Measurements from ENCODE around the gene COL12A1.

DNA sequence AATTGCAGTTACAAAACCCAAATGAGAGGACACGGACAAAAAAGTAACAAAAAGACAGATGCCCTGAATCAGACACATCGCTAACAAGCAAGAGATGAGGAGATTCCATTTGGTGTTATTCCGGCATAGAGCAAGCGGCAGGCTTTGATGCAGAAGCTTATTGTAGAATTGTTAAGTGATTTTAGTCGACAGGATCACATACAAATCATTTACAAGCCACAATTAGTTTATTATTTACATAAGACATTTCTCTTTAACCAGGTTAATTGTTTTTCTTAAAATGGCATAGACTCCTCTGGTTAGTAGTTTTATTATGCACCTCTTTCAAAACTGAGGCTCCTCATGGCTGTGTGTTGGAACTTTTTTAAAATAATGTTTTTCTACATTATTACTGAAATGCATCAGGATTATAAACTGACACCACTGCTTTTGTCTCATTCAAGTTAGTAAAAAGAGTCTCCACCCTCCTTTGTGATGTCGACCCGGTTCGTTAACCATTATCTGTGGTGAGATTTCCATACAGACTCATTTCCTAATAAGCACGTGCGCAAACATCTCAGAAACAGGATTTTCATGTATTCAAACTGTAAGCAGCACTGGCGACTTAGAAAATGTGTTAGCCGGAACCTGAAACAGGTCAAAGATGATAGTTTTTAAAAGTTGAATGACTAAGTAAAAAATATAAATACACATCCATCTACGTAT is 119.8 kb downstream of the COL12A1 start:
- TF ChIP-seq, protein P1, sequence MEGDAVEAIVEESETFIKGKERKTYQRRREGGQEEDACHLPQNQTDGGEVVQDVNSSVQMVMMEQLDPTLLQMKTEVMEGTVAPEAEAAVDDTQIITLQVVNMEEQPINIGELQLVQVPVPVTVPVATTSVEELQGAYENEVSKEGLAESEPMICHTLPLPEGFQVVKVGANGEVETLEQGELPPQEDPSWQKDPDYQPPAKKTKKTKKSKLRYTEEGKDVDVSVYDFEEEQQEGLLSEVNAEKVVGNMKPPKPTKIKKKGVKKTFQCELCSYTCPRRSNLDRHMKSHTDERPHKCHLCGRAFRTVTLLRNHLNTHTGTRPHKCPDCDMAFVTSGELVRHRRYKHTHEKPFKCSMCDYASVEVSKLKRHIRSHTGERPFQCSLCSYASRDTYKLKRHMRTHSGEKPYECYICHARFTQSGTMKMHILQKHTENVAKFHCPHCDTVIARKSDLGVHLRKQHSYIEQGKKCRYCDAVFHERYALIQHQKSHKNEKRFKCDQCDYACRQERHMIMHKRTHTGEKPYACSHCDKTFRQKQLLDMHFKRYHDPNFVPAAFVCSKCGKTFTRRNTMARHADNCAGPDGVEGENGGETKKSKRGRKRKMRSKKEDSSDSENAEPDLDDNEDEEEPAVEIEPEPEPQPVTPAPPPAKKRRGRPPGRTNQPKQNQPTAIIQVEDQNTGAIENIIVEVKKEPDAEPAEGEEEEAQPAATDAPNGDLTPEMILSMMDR (IDR thresholded peaks at IDR 0.05 in 2 of 3, conservative IDR thresholded peaks at IDR 0.05 in 1 of 3; ENCODE audit: control insufficient read depth in 2 of 3, extremely low read depth in 1 of 3, insufficient read depth in 1 of 3, low read depth in 3 of 3, low read length in 3 of 3), result no peak
- no peak for TF ChIP-seq ZNF24 (IDR thresholded peaks at IDR 0.05)
- no peak for TF ChIP-seq BCL11A (IDR thresholded peaks at IDR 0.05; ENCODE audit: low read depth, low read length)
- TF ChIP-seq FOXK2 (IDR thresholded peaks at IDR 0.05), result no peak
- TF ChIP-seq MEF2A (IDR thresholded peaks at IDR 0.05; ENCODE audit: insufficient read depth, low read depth, low read length), result no peak
- no peak for TF ChIP-seq RAD21 (IDR thresholded peaks at IDR 0.05; ENCODE audit: insufficient read depth, low read depth, low read length)
- TF ChIP-seq, protein P2, sequence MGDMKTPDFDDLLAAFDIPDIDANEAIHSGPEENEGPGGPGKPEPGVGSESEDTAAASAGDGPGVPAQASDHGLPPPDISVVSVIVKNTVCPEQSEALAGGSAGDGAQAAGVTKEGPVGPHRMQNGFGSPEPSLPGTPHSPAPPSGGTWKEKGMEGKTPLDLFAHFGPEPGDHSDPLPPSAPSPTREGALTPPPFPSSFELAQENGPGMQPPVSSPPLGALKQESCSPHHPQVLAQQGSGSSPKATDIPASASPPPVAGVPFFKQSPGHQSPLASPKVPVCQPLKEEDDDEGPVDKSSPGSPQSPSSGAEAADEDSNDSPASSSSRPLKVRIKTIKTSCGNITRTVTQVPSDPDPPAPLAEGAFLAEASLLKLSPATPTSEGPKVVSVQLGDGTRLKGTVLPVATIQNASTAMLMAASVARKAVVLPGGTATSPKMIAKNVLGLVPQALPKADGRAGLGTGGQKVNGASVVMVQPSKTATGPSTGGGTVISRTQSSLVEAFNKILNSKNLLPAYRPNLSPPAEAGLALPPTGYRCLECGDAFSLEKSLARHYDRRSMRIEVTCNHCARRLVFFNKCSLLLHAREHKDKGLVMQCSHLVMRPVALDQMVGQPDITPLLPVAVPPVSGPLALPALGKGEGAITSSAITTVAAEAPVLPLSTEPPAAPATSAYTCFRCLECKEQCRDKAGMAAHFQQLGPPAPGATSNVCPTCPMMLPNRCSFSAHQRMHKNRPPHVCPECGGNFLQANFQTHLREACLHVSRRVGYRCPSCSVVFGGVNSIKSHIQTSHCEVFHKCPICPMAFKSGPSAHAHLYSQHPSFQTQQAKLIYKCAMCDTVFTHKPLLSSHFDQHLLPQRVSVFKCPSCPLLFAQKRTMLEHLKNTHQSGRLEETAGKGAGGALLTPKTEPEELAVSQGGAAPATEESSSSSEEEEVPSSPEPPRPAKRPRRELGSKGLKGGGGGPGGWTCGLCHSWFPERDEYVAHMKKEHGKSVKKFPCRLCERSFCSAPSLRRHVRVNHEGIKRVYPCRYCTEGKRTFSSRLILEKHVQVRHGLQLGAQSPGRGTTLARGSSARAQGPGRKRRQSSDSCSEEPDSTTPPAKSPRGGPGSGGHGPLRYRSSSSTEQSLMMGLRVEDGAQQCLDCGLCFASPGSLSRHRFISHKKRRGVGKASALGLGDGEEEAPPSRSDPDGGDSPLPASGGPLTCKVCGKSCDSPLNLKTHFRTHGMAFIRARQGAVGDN (IDR thresholded peaks at IDR 0.05), result no peak
- TF ChIP-seq, protein P3, sequence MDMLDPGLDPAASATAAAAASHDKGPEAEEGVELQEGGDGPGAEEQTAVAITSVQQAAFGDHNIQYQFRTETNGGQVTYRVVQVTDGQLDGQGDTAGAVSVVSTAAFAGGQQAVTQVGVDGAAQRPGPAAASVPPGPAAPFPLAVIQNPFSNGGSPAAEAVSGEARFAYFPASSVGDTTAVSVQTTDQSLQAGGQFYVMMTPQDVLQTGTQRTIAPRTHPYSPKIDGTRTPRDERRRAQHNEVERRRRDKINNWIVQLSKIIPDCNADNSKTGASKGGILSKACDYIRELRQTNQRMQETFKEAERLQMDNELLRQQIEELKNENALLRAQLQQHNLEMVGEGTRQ (IDR thresholded peaks at IDR 0.05; ENCODE audit: borderline replicate concordance, low read depth, low read length), result no peak
- TF ChIP-seq EZH2 (IDR thresholded peaks at IDR 0.05; ENCODE audit: borderline replicate concordance, control insufficient read depth, low read depth, low read length), result no peak
- TF ChIP-seq, protein P4, sequence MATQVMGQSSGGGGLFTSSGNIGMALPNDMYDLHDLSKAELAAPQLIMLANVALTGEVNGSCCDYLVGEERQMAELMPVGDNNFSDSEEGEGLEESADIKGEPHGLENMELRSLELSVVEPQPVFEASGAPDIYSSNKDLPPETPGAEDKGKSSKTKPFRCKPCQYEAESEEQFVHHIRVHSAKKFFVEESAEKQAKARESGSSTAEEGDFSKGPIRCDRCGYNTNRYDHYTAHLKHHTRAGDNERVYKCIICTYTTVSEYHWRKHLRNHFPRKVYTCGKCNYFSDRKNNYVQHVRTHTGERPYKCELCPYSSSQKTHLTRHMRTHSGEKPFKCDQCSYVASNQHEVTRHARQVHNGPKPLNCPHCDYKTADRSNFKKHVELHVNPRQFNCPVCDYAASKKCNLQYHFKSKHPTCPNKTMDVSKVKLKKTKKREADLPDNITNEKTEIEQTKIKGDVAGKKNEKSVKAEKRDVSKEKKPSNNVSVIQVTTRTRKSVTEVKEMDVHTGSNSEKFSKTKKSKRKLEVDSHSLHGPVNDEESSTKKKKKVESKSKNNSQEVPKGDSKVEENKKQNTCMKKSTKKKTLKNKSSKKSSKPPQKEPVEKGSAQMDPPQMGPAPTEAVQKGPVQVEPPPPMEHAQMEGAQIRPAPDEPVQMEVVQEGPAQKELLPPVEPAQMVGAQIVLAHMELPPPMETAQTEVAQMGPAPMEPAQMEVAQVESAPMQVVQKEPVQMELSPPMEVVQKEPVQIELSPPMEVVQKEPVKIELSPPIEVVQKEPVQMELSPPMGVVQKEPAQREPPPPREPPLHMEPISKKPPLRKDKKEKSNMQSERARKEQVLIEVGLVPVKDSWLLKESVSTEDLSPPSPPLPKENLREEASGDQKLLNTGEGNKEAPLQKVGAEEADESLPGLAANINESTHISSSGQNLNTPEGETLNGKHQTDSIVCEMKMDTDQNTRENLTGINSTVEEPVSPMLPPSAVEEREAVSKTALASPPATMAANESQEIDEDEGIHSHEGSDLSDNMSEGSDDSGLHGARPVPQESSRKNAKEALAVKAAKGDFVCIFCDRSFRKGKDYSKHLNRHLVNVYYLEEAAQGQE (IDR thresholded peaks at IDR 0.05; ENCODE audit: low read depth, low read length), result no peak
- no peak for TF ChIP-seq RFX5 (IDR thresholded peaks at IDR 0.05; ENCODE audit: low read depth, low read length)
- TF ChIP-seq, protein P5, sequence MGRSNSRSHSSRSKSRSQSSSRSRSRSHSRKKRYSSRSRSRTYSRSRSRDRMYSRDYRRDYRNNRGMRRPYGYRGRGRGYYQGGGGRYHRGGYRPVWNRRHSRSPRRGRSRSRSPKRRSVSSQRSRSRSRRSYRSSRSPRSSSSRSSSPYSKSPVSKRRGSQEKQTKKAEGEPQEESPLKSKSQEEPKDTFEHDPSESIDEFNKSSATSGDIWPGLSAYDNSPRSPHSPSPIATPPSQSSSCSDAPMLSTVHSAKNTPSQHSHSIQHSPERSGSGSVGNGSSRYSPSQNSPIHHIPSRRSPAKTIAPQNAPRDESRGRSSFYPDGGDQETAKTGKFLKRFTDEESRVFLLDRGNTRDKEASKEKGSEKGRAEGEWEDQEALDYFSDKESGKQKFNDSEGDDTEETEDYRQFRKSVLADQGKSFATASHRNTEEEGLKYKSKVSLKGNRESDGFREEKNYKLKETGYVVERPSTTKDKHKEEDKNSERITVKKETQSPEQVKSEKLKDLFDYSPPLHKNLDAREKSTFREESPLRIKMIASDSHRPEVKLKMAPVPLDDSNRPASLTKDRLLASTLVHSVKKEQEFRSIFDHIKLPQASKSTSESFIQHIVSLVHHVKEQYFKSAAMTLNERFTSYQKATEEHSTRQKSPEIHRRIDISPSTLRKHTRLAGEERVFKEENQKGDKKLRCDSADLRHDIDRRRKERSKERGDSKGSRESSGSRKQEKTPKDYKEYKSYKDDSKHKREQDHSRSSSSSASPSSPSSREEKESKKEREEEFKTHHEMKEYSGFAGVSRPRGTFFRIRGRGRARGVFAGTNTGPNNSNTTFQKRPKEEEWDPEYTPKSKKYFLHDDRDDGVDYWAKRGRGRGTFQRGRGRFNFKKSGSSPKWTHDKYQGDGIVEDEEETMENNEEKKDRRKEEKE (IDR thresholded peaks at IDR 0.05), result no peak
